HCT116 (cell line): ENCODE measurements around the gene TMEM79. TPM values are rescaled to one million over a fixed set of nuclear protein-coding genes. Genes with fewer than 3 reads are reported as not detected.

ENCODE experiments used
- ATAC-seq: fragments of 200-7000 bp; cut with Tn5 transposase; 2 replicates; pipeline ENCODE4 v1.9.1; 2020; ENCODE audit warnings: mild to moderate bottlenecking, moderate library complexity
- BruUV-seq: library from RNA; stranded (reverse); fragments of 400-500 nt; replicated peaks from 2 replicates; lab custom pipeline; 2021; lab: Mats Ljungman, UMichigan
- CTCF ChIA-PET: fragments of 300-600 bp; sonication (Branson Sonifier 250); formaldehyde crosslinking; loops from one replicate; lab custom pipeline; 2021; ENCODE audit warnings: antibody characterized with exemption; lab: Charles Lee
- POLR2A ChIA-PET: fragments of 300-600, 350-600 bp; sonication (Branson Sonifier 250); formaldehyde crosslinking; loops from one replicate; lab custom pipeline; 2021; ENCODE audit warnings: antibody characterized with exemption; lab: Charles Lee
- RAD21 ChIA-PET, 2 experiments: fragments of 300-600 bp; sonication (Branson Sonifier 250); formaldehyde crosslinking; loops; one replicate each; lab custom pipeline; 2023; ENCODE audit warnings: low total read pairs in 2 of 2; ENCODE audit not compliant: uncharacterized antibody in 2 of 2, unreplicated experiment in 2 of 2, low non-redundant PET in 1 of 2; lab: Charles Lee
- DNase-seq: peaks from one replicate; pipeline ENCODE4 v3.0.0-alpha.2; 2010; ENCODE audit warnings: low read depth, low spot score
- H2AFZ ChIP-seq: fragments of 200-600 bp; shearing (Covaris generic), sonication (generic); 2 replicates; pipeline ENCODE4 v1.6.1; 2017; ENCODE audit warnings: low read depth, mixed run types, mixed read lengths, antibody characterized with exemption, low read length; ENCODE audit not compliant: poor library complexity, severe bottlenecking
- H3K27ac ChIP-seq: 2 replicates; pipeline ENCODE4 v1.5.1; 2012; ENCODE audit warnings: low read depth, low read length
- H3K27me3 ChIP-seq: fragments of 200-600 bp; sonication (generic); 2 replicates; pipeline ENCODE4 v1.6.1; 2016; ENCODE audit warnings: mixed run types, low read length, mixed read lengths; ENCODE audit not compliant: insufficient read depth
- H3K36me3 ChIP-seq, 2 experiments: fragments of 200-500 bp in 1 of 2; fragments of 200-600 bp in 1 of 2; sonication (Bioruptor generic) in 1 of 2; sonication (generic) in 1 of 2; 2 replicates each; pipeline versions ENCODE4 v1.5.1 to v1.6.1; 2014 to 2016; ENCODE audit warnings: low read length in 2 of 2, inconsistent platforms in 1 of 2, mixed read lengths in 1 of 2, mixed run types in 1 of 2; ENCODE audit not compliant: insufficient read depth in 2 of 2, control insufficient read depth in 1 of 2
- H3K4me1 ChIP-seq, 2 experiments: fragments of 200-600 bp in 1 of 2; sonication (generic) in 1 of 2; 2 replicates each; pipeline versions ENCODE4 v1.5.1 to v1.6.1; 2012 to 2017; ENCODE audit warnings: low read length in 2 of 2, inconsistent platforms in 1 of 2, mild to moderate bottlenecking in 1 of 2, mixed read lengths in 1 of 2, mixed run types in 1 of 2, moderate library complexity in 1 of 2; ENCODE audit not compliant: insufficient read depth in 2 of 2, control insufficient read depth in 1 of 2
- H3K4me2 ChIP-seq: fragments of 200-600 bp; sonication (generic); 2 replicates; pipeline ENCODE4 v1.6.1; 2017; ENCODE audit warnings: mixed run types, low read length, mixed read lengths
- H3K4me3 ChIP-seq, 2 experiments: fragments of 200-600 bp in 1 of 2; sonication (generic) in 1 of 2; replicated peaks in 1 of 2; 2 replicates each; pipeline ENCODE4 v1.5.1; 2011 to 2016; ENCODE audit warnings: low read length in 2 of 2, control low read depth in 1 of 2, low read depth in 1 of 2, mild to moderate bottlenecking in 1 of 2, mixed read lengths in 1 of 2, mixed run types in 1 of 2
- H3K79me2 ChIP-seq: fragments of 200-600 bp; sonication (generic); 2 replicates; pipeline ENCODE4 v1.6.1; 2017; ENCODE audit warnings: mild to moderate bottlenecking, mixed run types, low read length, moderate library complexity, mixed read lengths; ENCODE audit not compliant: insufficient read depth
- H3K9ac ChIP-seq: fragments of 200-600 bp; sonication (generic); 2 replicates; pipeline ENCODE4 v1.6.1; 2016; ENCODE audit warnings: low read length, mixed read lengths
- H3K9me2 ChIP-seq: fragments of 200-600 bp; sonication (generic), shearing (Covaris generic); 2 replicates; pipeline ENCODE4 v1.6.1; 2017; ENCODE audit warnings: mixed run types, mild to moderate bottlenecking, moderate library complexity; ENCODE audit not compliant: insufficient read depth
- H3K9me3 ChIP-seq, 2 experiments: fragments of 200-500 bp in 1 of 2; fragments of 200-600 bp in 1 of 2; sonication (Bioruptor generic) in 1 of 2; sonication (generic) in 1 of 2; 2 replicates each; pipeline ENCODE4 v1.6.1; 2014 to 2017; ENCODE audit warnings: low read length in 2 of 2, mixed read lengths in 2 of 2, inconsistent platforms in 1 of 2, low read depth in 1 of 2, mild to moderate bottlenecking in 1 of 2, mixed run types in 1 of 2, moderate library complexity in 1 of 2; ENCODE audit not compliant: control insufficient read depth in 1 of 2, insufficient read depth in 1 of 2
- H4K20me1 ChIP-seq: fragments of 200-600 bp; sonication (generic), shearing (Covaris generic); 2 replicates; pipeline ENCODE4 v1.6.1; 2017; ENCODE audit warnings: mixed run types, mild to moderate bottlenecking, moderate library complexity; ENCODE audit not compliant: insufficient read depth
- EGR1 ChIP-seq: IDR thresholded peaks from 2 replicates; pipeline ENCODE4 v1.6.1; 2012; ENCODE audit warnings: low read depth
- FOSL1 ChIP-seq: IDR thresholded peaks from 2 replicates; pipeline ENCODE4 v1.6.1; 2012; ENCODE audit warnings: low read depth
- RAD21 ChIP-seq: IDR thresholded peaks from 2 replicates; pipeline ENCODE4 v1.6.1; 2012; ENCODE audit warnings: low read depth, mild to moderate bottlenecking
- SIN3A ChIP-seq: IDR thresholded peaks from 2 replicates; pipeline ENCODE4 v1.6.1; 2012; ENCODE audit warnings: low read depth
- SP1 ChIP-seq: IDR thresholded peaks from 2 replicates; pipeline ENCODE4 v1.6.1; 2012; ENCODE audit warnings: low read depth
- YY1 ChIP-seq: IDR thresholded peaks from 2 replicates; pipeline ENCODE4 v1.6.1; 2011; ENCODE audit warnings: low read length, low read depth, moderate library complexity, mild to moderate bottlenecking; ENCODE audit not compliant: insufficient replicate concordance; ENCODE audit errors: extremely low read depth
- intact Hi-C: fragments of 100-400 bp; cut with micrococcal nuclease; formaldehyde crosslinking; loops from 2 replicates; pipeline ENCODE4 v1.10.0; 2022
- total RNA-seq: library from RNA; stranded (reverse); gene quantifications from one replicate; pipeline ENCODE4 v1.2.1, GENCODE V29; 2021; ENCODE audit not compliant: unreplicated experiment

Gene TMEM79
- total RNA-seq, 1 experiment from 2014 or later: 6.3 TPM

GRCh38 chr1:156241926-156242325 is 42.2 kb upstream of the TMEM79 start, which contains the start of gene BGLAP:
Gene BGLAP (plus strand): TSS chr1:156242184. CDS start chr1:156242232, 48 bp downstream.
- Histone ChIP-seq H3K79me2 (no peaks in the 10 kb centered on the region), H2AFZ (no peak within 1 kb of the TSS), H3K4me1 (peaks cover 8 to 17% of the 10 kb centered on the region in 2 experiments), H3K4me3 (no peak within 1 kb of the TSS), H3K27me3 (no peaks in the 10 kb centered on the region), H3K36me3 (0 out of 4 replicates have a peak, but pooled peaks cover 0 to 4% of the 10 kb centered on the region in 2 experiments), H3K9me2 (no peaks in the 10 kb centered on the region), H4K20me1 (no peaks in the 10 kb centered on the region), H3K4me2 (peak within 1 kb of the TSS; percentile 32; the same call in 1 of the 2 replicates), H3K9ac (no peak within 1 kb of the TSS), H3K9me3 (no peaks in the 10 kb centered on the region), H3K27ac (no peak within 1 kb of the TSS)
- CTCF ChIA-PET: no interaction called here
- POLR2A ChIA-PET: no interaction called here
- DNase-seq: no peak
- RAD21 ChIA-PET: no interaction called here
- no peak for ATAC-seq
- no TSS peak for BruUV-seq
- TF ChIP-seq YY1: no peak
- TF ChIP-seq SIN3A: no peak
- no peak for TF ChIP-seq EGR1
- TF ChIP-seq FOSL1: no peak
- no peak for TF ChIP-seq SP1
- intact Hi-C loops: no loop called here

- Histone ChIP-seq H3K36me3 (0 out of 4 replicates have a peak, but pooled peaks cover 0 to 4% of the 10 kb centered on the region in 2 experiments), H3K4me1 (peaks cover 14 to 25% of the 10 kb centered on the region in 2 experiments), H4K20me1 (no peaks in the 10 kb centered on the region), H3K79me2 (no peaks in the 10 kb centered on the region), H3K4me2 (no peak overlapping the region), H2AFZ (no peak overlapping the region), H3K4me3 (no peak overlapping the region), H3K27ac (no peak overlapping the region), H3K27me3 (no peaks in the 10 kb centered on the region), H3K9me3 (no peaks in the 10 kb centered on the region), H3K9me2 (no peaks in the 10 kb centered on the region), H3K9ac (no peak overlapping the region)
- POLR2A ChIA-PET: no interaction called here
- no TSS peak for BruUV-seq
- intact Hi-C loops: no loop called here
- CTCF ChIA-PET: no interaction called here
- no peak for TF ChIP-seq RAD21
- ATAC-seq (no peak), DNase-seq (no peak)
- RAD21 ChIA-PET: no interaction called here
These were observed 41.4 kb upstream of the TMEM79 start for GRCh38 chr1:156242738-156243137.
